ENCODE results near the gene INPP4B. TPM values are rescaled to one million over a fixed set of nuclear protein-coding genes. Genes with fewer than 3 reads are reported as not detected.

The INPP4B gene
- total and polyA plus RNA-seq, 2 experiments from 2014 or later = 4.6 to 5.5 TPM

- Histone ChIP-seq H3K4me3 (no peak overlapping the region), H3K9me3 (ENCODE audit: low read depth) (no peaks in the 10 kb centered on the region), H3K27me3 (no peaks in the 10 kb centered on the region), H3K27ac (no peak overlapping the region), H3K4me1 (ENCODE audit: low read depth) (no peaks in the 10 kb centered on the region), H3K36me3 (no peaks in the 10 kb centered on the region)
- DNase-seq (ENCODE audit: low read depth in 1 of 2, low spot score in 1 of 2) = peak in 1 of 2 donors; percentile 16
- no peak for TF ChIP-seq CTCF (IDR thresholded peaks at IDR 0.05; ENCODE audit: low read depth, low read length)
Measured at GRCh38 chr4:142201041-142201440, 645.1 kb downstream of the INPP4B start.

GRCh38 chr4:142194905-142195304 lies 651.2 kb downstream of the INPP4B start:
- no peaks in the 10 kb centered on the region for H3K36me3 ChIP-seq
- H3K27me3 ChIP-seq = no peaks in the 10 kb centered on the region
- H3K4me1 ChIP-seq (ENCODE audit: low read depth) = no peaks in the 10 kb centered on the region
- no peak overlapping the region for H3K4me3 ChIP-seq
- no peaks in the 10 kb centered on the region for H3K9me3 ChIP-seq (ENCODE audit: low read depth)
- no peak for DNase-seq (ENCODE audit: low read depth in 1 of 2, low spot score in 1 of 2)
- TF ChIP-seq CTCF (IDR thresholded peaks at IDR 0.05; ENCODE audit: low read depth, low read length) = no peak
- no peak overlapping the region for H3K27ac ChIP-seq

GRCh38 chr4:142191901-142192300 lies 654.2 kb downstream of the INPP4B start:
- H3K4me1 ChIP-seq (ENCODE audit: low read depth) = no peaks in the 10 kb centered on the region
- no peaks in the 10 kb centered on the region for H3K9me3 ChIP-seq (ENCODE audit: low read depth)
- no peaks in the 10 kb centered on the region for H3K36me3 ChIP-seq
- no peak overlapping the region for H3K4me3 ChIP-seq
- no peak overlapping the region for H3K27ac ChIP-seq
- H3K27me3 ChIP-seq = no peaks in the 10 kb centered on the region
- no peak for TF ChIP-seq CTCF (IDR thresholded peaks at IDR 0.05; ENCODE audit: low read depth, low read length)
- no peak for DNase-seq (ENCODE audit: low read depth in 1 of 2, low spot score in 1 of 2)

GRCh38 chr4:142181021-142181420 lies 665.1 kb downstream of the INPP4B start:
- TF ChIP-seq CTCF (IDR thresholded peaks at IDR 0.05; ENCODE audit: low read depth, low read length) = no peak
- Histone ChIP-seq H3K9me3 (ENCODE audit: low read depth) (no peaks in the 10 kb centered on the region), H3K4me1 (ENCODE audit: low read depth) (no peaks in the 10 kb centered on the region), H3K27ac (no peak overlapping the region), H3K27me3 (no peaks in the 10 kb centered on the region), H3K4me3 (no peak overlapping the region), H3K36me3 (no peaks in the 10 kb centered on the region)
- no peak for DNase-seq (ENCODE audit: low read depth in 1 of 2, low spot score in 1 of 2)

GRCh38 chr4:142169216-142169615 lies 676.9 kb downstream of the INPP4B start:
- Histone ChIP-seq H3K27me3 (no peaks in the 10 kb centered on the region), H3K4me3 (no peak overlapping the region), H3K27ac (no peak overlapping the region), H3K9me3 (ENCODE audit: low read depth) (no peaks in the 10 kb centered on the region), H3K36me3 (no peaks in the 10 kb centered on the region), H3K4me1 (ENCODE audit: low read depth) (no peaks in the 10 kb centered on the region)
- no peak for DNase-seq (ENCODE audit: low read depth in 1 of 2, low spot score in 1 of 2)
- TF ChIP-seq CTCF (IDR thresholded peaks at IDR 0.05; ENCODE audit: low read depth, low read length) = no peak

- TF ChIP-seq CTCF (IDR thresholded peaks at IDR 0.05; ENCODE audit: low read depth, low read length) = no peak
- DNase-seq (ENCODE audit: low read depth in 1 of 2, low spot score in 1 of 2) = no peak
- no peaks in the 10 kb centered on the region for H3K9me3 ChIP-seq (ENCODE audit: low read depth)
- H3K36me3 ChIP-seq = no peaks in the 10 kb centered on the region
- no peaks in the 10 kb centered on the region for H3K27me3 ChIP-seq
- no peak overlapping the region for H3K4me3 ChIP-seq
- H3K27ac ChIP-seq = no peak overlapping the region
- H3K4me1 ChIP-seq (ENCODE audit: low read depth) = no peaks in the 10 kb centered on the region
Measured at GRCh38 chr4:142168181-142168580, 677.9 kb downstream of the INPP4B start.
